GM10248 (cell line): ENCODE data around the gene SMPX.
A peak's percentile ranks its signal among the peaks of the same experiment; 100 is the strongest.

Source experiments
- CTCF ChIA-PET: fragments of 300-600 bp; sonication (Branson Sonifier 250); formaldehyde crosslinking; extraction: SDS; loops from one replicate; lab custom pipeline; 2021; ENCODE audit warnings: antibody characterized with exemption; lab: Yijun Ruan, JAX
- POLR2A ChIA-PET: fragments of 350-650 bp; sonication (Branson Sonifier 250); formaldehyde crosslinking; extraction: SDS; loops from one replicate; lab custom pipeline; 2020; ENCODE audit warnings: antibody characterized with exemption; lab: Yijun Ruan, JAX
- DNase-seq: peaks from one replicate; pipeline ENCODE4 v3.0.0; 2012; ENCODE audit errors: extremely low spot score
- CTCF ChIP-seq: IDR thresholded peaks from 2 replicates; pipeline ENCODE4 v1.5.1; 2012; ENCODE audit warnings: mild to moderate bottlenecking, low read depth; ENCODE audit errors: extremely low read depth, missing control alignments, control extremely low read depth

The SMPX gene

DNA sequence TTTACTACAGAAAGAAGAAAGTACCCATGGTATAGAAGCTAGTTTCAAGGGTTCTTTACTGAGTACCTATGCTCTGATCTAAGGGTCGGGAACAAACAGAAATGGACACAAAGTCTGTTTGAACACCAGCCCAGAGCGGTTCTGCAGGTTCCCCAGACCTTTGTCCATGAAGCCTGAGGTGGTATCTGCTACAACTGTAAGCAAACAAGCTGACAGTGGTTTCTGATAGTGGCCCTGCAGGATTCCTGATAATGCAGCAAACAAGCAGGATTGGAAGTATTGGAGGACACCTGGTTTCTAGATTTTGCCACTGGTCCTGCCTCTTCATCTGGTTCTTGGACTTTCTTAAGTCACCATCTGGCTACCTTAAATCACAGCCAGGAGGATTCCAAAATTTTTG lies 23.7 kb downstream of the SMPX start:
- ChIA-PET CTCF (no interaction called here), POLR2A (no interaction called here)
- DNase-seq: no peak
- no peak for TF ChIP-seq CTCF

DNA sequence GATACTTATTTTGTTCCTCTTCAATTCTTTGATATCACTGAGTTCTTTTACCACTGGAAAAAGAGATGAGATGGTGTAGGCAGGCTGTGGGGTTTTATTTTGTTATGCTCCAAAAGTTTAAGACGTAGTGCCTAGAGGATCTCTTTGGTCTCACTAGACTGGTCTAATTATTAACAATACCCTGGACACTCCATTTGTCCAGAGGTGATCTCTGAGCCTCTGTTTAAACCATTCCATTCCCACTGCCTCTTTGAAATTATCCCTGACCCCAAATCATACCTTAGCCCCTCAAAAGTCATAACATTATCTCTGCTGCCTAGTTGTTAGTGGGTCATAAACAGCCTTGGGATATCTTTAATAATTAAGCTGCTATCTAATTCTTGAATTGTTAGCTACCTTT lies 24.2 kb downstream of the SMPX start:
- DNase-seq: no peak
- ChIA-PET POLR2A (no interaction called here), CTCF (no interaction called here)
- TF ChIP-seq CTCF: no peak

DNA sequence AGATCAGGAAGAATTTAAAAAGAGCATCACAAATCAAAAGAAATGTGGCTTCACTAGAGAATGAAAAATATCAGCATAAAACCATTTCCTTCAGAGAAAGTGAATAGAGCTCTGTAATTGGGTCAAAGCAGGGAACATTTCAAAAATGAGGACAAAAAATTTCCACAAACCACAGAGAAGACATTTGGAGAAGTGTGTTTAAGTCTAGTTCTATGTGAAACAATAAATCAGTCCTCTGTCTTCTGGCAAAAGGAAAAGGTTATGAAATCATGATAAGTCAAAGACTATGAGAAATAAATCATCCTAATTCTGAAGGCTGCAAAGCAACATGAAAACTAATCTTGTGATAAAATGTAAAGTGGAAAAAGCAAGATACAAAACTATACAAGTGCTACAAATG lies 27.9 kb downstream of the SMPX start:
- no peak for TF ChIP-seq CTCF
- ChIA-PET CTCF (no interaction called here), POLR2A (no interaction called here)
- no peak for DNase-seq

GRCh38 chrX:21728276-21728968 lies 29.5 kb downstream of the SMPX start:
- DNase-seq: no peak
- CTCF ChIA-PET: no interaction called here
- TF ChIP-seq CTCF: no peak
- POLR2A ChIA-PET: no interaction called here

- CTCF ChIA-PET: no interaction called here
- DNase-seq: no peak
- POLR2A ChIA-PET: no interaction called here
- no peak for TF ChIP-seq CTCF
Measured at GRCh38 chrX:21725916-21726315, 32.0 kb downstream of the SMPX start.

DNA sequence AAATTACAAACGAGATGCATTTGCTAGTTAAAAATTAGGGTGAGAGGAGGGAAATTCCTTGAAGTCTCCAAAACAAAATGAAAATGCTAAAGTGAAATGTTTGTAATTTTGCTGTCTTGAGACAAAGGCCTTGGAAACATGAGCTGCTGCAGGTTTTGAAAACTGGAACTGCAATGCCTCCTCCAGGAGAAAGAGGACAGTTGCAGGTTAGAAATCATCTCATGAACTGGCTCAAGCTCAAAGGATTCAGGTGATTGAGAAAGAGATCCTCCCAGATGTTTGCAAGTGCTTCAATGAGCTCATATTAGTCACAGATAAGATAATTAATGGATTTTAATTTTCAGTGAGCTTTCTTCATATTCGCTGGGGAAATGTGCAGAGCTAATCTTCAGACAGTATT lies 32.4 kb downstream of the SMPX start:
- TF ChIP-seq CTCF: peak; percentile 7
- DNase-seq: no peak
- CTCF ChIA-PET: no interaction called here
- POLR2A ChIA-PET: no interaction called here
